Loucy (cell line): Measurements from ENCODE around the gene POLR3B.

Experiments
- H2AFZ ChIP-seq: fragments of 200-600 bp; sonication (generic); 2 replicates; pipeline ENCODE4 v1.6.0; 2016; ENCODE audit warnings: antibody characterized with exemption, mild to moderate bottlenecking, low read length, moderate library complexity
- H3F3A ChIP-seq: fragments of 200-600 bp; 2 replicates; pipeline ENCODE4 v1.6.0; 2016; ENCODE audit warnings: antibody characterized with exemption, low read depth, mild to moderate bottlenecking
- H3K27me3 ChIP-seq: fragments of 200-600 bp; sonication (generic); 2 replicates; pipeline ENCODE4 v1.6.1; 2014; ENCODE audit warnings: low read length, mild to moderate bottlenecking; ENCODE audit not compliant: insufficient read depth, poor library complexity, severe bottlenecking
- H3K36me3 ChIP-seq: fragments of 200-600 bp; sonication (generic); 2 replicates; pipeline ENCODE4 v1.6.1; 2016; ENCODE audit warnings: low read length; ENCODE audit not compliant: insufficient read depth
- H3K4me1 ChIP-seq: fragments of 200-600 bp; sonication (generic); 2 replicates; pipeline ENCODE4 v1.5.1; 2014; ENCODE audit warnings: low read length, mild to moderate bottlenecking; ENCODE audit not compliant: insufficient read depth, poor library complexity, severe bottlenecking
- H3K4me2 ChIP-seq: fragments of 200-600 bp; sonication (generic); 2 replicates; pipeline ENCODE4 v1.6.0; 2014; ENCODE audit warnings: antibody characterized with exemption, low read length, low read depth, mild to moderate bottlenecking; ENCODE audit not compliant: poor library complexity, severe bottlenecking
- H3K4me3 ChIP-seq: fragments of 200-600 bp; sonication (generic); 2 replicates; pipeline ENCODE4 v1.5.1; 2014; ENCODE audit warnings: low read length, mild to moderate bottlenecking, mixed read lengths; ENCODE audit not compliant: poor library complexity, severe bottlenecking
- H3K79me2 ChIP-seq: fragments of 200-600 bp; sonication (generic); 2 replicates; pipeline ENCODE4 v1.6.1; 2014; ENCODE audit warnings: low read length; ENCODE audit not compliant: insufficient read depth
- H3K9ac ChIP-seq: fragments of 200-600 bp; sonication (generic); 2 replicates; pipeline ENCODE4 v1.6.0; 2014; ENCODE audit warnings: mild to moderate bottlenecking, low read depth, low read length, moderate library complexity; ENCODE audit not compliant: poor library complexity, severe bottlenecking
- H3K9me2 ChIP-seq: fragments of 200-600 bp; sonication (generic); replicated peaks from 2 replicates; pipeline ENCODE4 v1.6.1; 2016; ENCODE audit warnings: low read depth, low read length, mixed read lengths
- H3K9me3 ChIP-seq: fragments of 200-600 bp; sonication (generic); 2 replicates; pipeline ENCODE4 v1.6.1; 2014; ENCODE audit warnings: mild to moderate bottlenecking, antibody characterized with exemption, low read length, low read depth; ENCODE audit not compliant: insufficient read depth
- H4K20me1 ChIP-seq: fragments of 200-600 bp; sonication (generic); 2 replicates; pipeline ENCODE4 v1.6.0; 2014; ENCODE audit warnings: antibody characterized with exemption, low read length, mild to moderate bottlenecking; ENCODE audit not compliant: insufficient read depth, poor library complexity, severe bottlenecking
- EZH2phosphoT487 ChIP-seq: fragments of 200-600 bp; IDR thresholded peaks from 2 replicates; pipeline ENCODE4 v1.6.1; 2018; ENCODE audit warnings: antibody characterized with exemption, mild to moderate bottlenecking, moderate library complexity, borderline replicate concordance
- TF ChIP-seq, protein P1 (sequence below): fragments of 200-600 bp; sonication (generic); conservative IDR thresholded peaks from 2 replicates; pipeline ENCODE4 v1.5.1; 2014; ENCODE audit warnings: mild to moderate bottlenecking, antibody characterized with exemption, low read length

POLR3B gene

GRCh38 chr12:106527356-106527755, 169.8 kb downstream of the POLR3B start:
- TF ChIP-seq, protein P1, sequence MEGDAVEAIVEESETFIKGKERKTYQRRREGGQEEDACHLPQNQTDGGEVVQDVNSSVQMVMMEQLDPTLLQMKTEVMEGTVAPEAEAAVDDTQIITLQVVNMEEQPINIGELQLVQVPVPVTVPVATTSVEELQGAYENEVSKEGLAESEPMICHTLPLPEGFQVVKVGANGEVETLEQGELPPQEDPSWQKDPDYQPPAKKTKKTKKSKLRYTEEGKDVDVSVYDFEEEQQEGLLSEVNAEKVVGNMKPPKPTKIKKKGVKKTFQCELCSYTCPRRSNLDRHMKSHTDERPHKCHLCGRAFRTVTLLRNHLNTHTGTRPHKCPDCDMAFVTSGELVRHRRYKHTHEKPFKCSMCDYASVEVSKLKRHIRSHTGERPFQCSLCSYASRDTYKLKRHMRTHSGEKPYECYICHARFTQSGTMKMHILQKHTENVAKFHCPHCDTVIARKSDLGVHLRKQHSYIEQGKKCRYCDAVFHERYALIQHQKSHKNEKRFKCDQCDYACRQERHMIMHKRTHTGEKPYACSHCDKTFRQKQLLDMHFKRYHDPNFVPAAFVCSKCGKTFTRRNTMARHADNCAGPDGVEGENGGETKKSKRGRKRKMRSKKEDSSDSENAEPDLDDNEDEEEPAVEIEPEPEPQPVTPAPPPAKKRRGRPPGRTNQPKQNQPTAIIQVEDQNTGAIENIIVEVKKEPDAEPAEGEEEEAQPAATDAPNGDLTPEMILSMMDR: no peak
- H3K79me2 ChIP-seq: no peaks in the 10 kb centered on the region
- no peaks in the 10 kb centered on the region for H3K36me3 ChIP-seq
- no peak overlapping the region for H2AFZ ChIP-seq
- H3K9me2 ChIP-seq: no peaks in the 10 kb centered on the region
- no peak overlapping the region for H3K9ac ChIP-seq
- no peaks in the 10 kb centered on the region for H4K20me1 ChIP-seq
- H3K4me1 ChIP-seq: no peaks in the 10 kb centered on the region
- H3K4me2 ChIP-seq: no peak overlapping the region
- no peaks in the 10 kb centered on the region for H3F3A ChIP-seq
- no peak overlapping the region for H3K4me3 ChIP-seq
- no peaks in the 10 kb centered on the region for H3K27me3 ChIP-seq
- H3K9me3 ChIP-seq: no peaks in the 10 kb centered on the region

DNA sequence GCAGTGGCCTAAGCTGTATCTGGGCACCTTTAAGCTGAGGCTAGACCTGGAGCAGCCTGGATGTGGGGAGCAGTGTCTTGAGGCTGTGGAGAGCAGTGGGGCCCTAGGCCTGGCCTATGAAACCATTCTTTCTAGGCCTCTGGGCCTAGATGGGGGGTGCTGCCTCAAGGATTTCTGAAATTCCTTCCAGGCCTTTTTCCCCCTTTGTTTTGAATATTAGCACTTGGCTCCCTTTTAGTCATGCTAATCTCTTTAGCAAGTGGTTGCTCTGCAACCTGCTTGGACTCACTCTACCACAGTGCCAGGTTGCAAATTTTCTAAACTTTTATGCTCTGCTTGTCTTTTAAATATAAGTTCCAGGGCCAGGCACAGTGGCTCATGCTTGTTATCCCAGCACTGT, 183.7 kb downstream of the POLR3B start:
- no peaks in the 10 kb centered on the region for H4K20me1 ChIP-seq
- H3K9ac ChIP-seq: no peak overlapping the region
- no peaks in the 10 kb centered on the region for H3K4me1 ChIP-seq
- no peak overlapping the region for H3K4me3 ChIP-seq
- H2AFZ ChIP-seq: no peak overlapping the region
- H3K4me2 ChIP-seq: no peak overlapping the region
- H3K36me3 ChIP-seq: no peaks in the 10 kb centered on the region
- no peaks in the 10 kb centered on the region for H3K27me3 ChIP-seq
- H3F3A ChIP-seq: no peaks in the 10 kb centered on the region
- H3K79me2 ChIP-seq: no peaks in the 10 kb centered on the region
- H3K9me2 ChIP-seq: no peaks in the 10 kb centered on the region
- no peak for TF ChIP-seq EZH2phosphoT487
- TF ChIP-seq, protein P1: no peak
- no peaks in the 10 kb centered on the region; the same call in 1 of the 2 replicates for H3K9me3 ChIP-seq

- H3K4me2 ChIP-seq: no peak overlapping the region
- no peak for TF ChIP-seq EZH2phosphoT487
- TF ChIP-seq, protein P1: no peak
Measured at GRCh38 chr12:106551410-106551809, 193.9 kb downstream of the POLR3B start.

More at GRCh38 chr12:106551410-106551809, 193.9 kb downstream of the POLR3B start:
- Histone ChIP-seq H3K9me3 (no peaks in the 10 kb centered on the region), H3K9me2 (no peaks in the 10 kb centered on the region), H3F3A (no peaks in the 10 kb centered on the region), H3K4me3 (no peak overlapping the region), H3K27me3 (no peaks in the 10 kb centered on the region), H3K9ac (no peak overlapping the region), H3K36me3 (no peaks in the 10 kb centered on the region), H2AFZ (no peak overlapping the region), H3K79me2 (no peaks in the 10 kb centered on the region), H3K4me1 (no peaks in the 10 kb centered on the region), H4K20me1 (no peaks in the 10 kb centered on the region)
